Endothelial cell of umbilical vein (primary cell): ENCODE measurements around the gene ZBTB43. TPM values are rescaled to one million over a fixed set of nuclear protein-coding genes. Genes with fewer than 3 reads are reported as not detected.

Source experiments
- BruUV-seq: library from RNA; stranded (reverse); fragments of 400-500 nt; replicated peaks from 2 replicates; lab custom pipeline; 2021; lab: Mats Ljungman, UMichigan
- CTCF ChIA-PET: fragments of 300-600, 350-600 bp; sonication (Branson Sonifier 250); formaldehyde crosslinking; loops from one replicate; lab custom pipeline; 2021; ENCODE audit warnings: antibody characterized with exemption, inconsistent platforms; lab: Charles Lee
- POLR2A ChIA-PET: fragments of 300-600, 350-600 bp; sonication (Branson Sonifier 250); formaldehyde crosslinking; loops from one replicate; lab custom pipeline; 2021; ENCODE audit warnings: antibody characterized with exemption, inconsistent platforms; lab: Charles Lee
- DNase-seq: peaks from one replicate; pipeline ENCODE4 v3.0.0-alpha.2; 2011; ENCODE audit warnings: low read depth, low spot score
- FAIRE-seq: peaks from 2 replicates; lab custom pipeline; 2011; peaks lifted over from hg19 to GRCh38; lab: Jason Lieb, UNC
- H2AFZ ChIP-seq: 2 replicates; pipeline ENCODE4 v1.6.0; 2012; ENCODE audit warnings: low read depth, low read length, control low read depth, inconsistent platforms
- H3K27ac ChIP-seq: 2 replicates; pipeline ENCODE4 v1.5.1; 2011; ENCODE audit warnings: low read depth, mild to moderate bottlenecking, control low read depth, low read length, moderate library complexity; ENCODE audit not compliant: insufficient read depth
- H3K27me3 ChIP-seq, 2 experiments: 2 replicates each; pipeline versions ENCODE4 v1.6.0 to v1.6.1; 2011; ENCODE audit warnings: low read length in 2 of 2, mixed read lengths in 1 of 2; ENCODE audit not compliant: control insufficient read depth in 2 of 2, insufficient read depth in 2 of 2
- H3K36me3 ChIP-seq, 2 experiments: 2 replicates in 1 of 2; 3 replicates in 1 of 2; pipeline ENCODE4 v1.5.1; 2011; ENCODE audit warnings: low read length in 2 of 2, mild to moderate bottlenecking in 1 of 2, moderate library complexity in 1 of 2; ENCODE audit not compliant: control insufficient read depth in 2 of 2, insufficient read depth in 2 of 2; ENCODE audit errors: extremely low read depth in 1 of 2
- H3K4me1 ChIP-seq: 3 replicates; pipeline ENCODE4 v1.5.1; 2011; ENCODE audit warnings: mild to moderate bottlenecking, low read length; ENCODE audit not compliant: control insufficient read depth, insufficient read depth; ENCODE audit errors: extremely low read depth
- H3K4me2 ChIP-seq: 2 replicates; pipeline ENCODE4 v1.6.1; 2011; ENCODE audit warnings: low read length, control low read depth, mixed read lengths; ENCODE audit not compliant: insufficient read depth
- H3K4me3 ChIP-seq, 3 experiments: fragments of 200-600 bp in 1 of 3; sonication (generic), shearing (Covaris generic) in 1 of 3; replicated peaks in 1 of 3; 2 replicates each; pipeline ENCODE4 v1.5.1; 2011 to 2016; ENCODE audit warnings: control low read depth in 3 of 3, low read length in 3 of 3, mild to moderate bottlenecking in 2 of 3, inconsistent platforms in 1 of 3, low read depth in 1 of 3, moderate library complexity in 1 of 3; ENCODE audit not compliant: insufficient read depth in 1 of 3
- H3K79me2 ChIP-seq: 2 replicates; pipeline ENCODE4 v1.6.0; 2012; ENCODE audit warnings: low read length, inconsistent platforms; ENCODE audit not compliant: control insufficient read depth, insufficient read depth
- H3K9ac ChIP-seq: replicated peaks from 2 replicates; pipeline ENCODE3; 2011; ENCODE audit warnings: low read length, control low read depth; ENCODE audit not compliant: insufficient read depth; ENCODE audit errors: extremely low read depth
- H3K9me1 ChIP-seq: replicated peaks from 3 replicates; pipeline ENCODE4 v1.6.0; 2011; ENCODE audit warnings: mild to moderate bottlenecking, low read length; ENCODE audit not compliant: control insufficient read depth, insufficient read depth; ENCODE audit errors: extremely low read depth
- H3K9me3 ChIP-seq: replicated peaks from 2 replicates; pipeline ENCODE4 v1.5.1; 2012; ENCODE audit warnings: low read length, inconsistent platforms; ENCODE audit not compliant: control insufficient read depth, insufficient read depth
- H4K20me1 ChIP-seq: replicated peaks from 2 replicates; pipeline ENCODE3; 2011; ENCODE audit warnings: mild to moderate bottlenecking, low read length; ENCODE audit not compliant: control insufficient read depth, insufficient read depth; ENCODE audit errors: extremely low read depth
- CTCF ChIP-seq, 2 donors: IDR thresholded peaks; 1 replicate in 1 of 2; 2 replicates in 1 of 2; pipeline ENCODE4 v1.5.1; 2011; ENCODE audit warnings: low read length in 2 of 2, mild to moderate bottlenecking in 2 of 2, moderate library complexity in 2 of 2, control low read depth in 1 of 2, inconsistent platforms in 1 of 2, low read depth in 1 of 2; ENCODE audit not compliant: insufficient read depth in 1 of 2; ENCODE audit errors: extremely low read depth in 1 of 2
- EZH2 ChIP-seq: IDR thresholded peaks from 2 replicates; pipeline ENCODE4 v1.6.1; 2012; ENCODE audit warnings: borderline replicate concordance, low read depth, mild to moderate bottlenecking, moderate library complexity, low read length, inconsistent platforms; ENCODE audit not compliant: severe bottlenecking
- FOS ChIP-seq: IDR thresholded peaks from 2 replicates; pipeline ENCODE4 v1.6.1; 2011; ENCODE audit warnings: mild to moderate bottlenecking, low read length, moderate library complexity, borderline replicate concordance; ENCODE audit not compliant: insufficient read depth
- GATA2 ChIP-seq: IDR thresholded peaks from 2 replicates; pipeline ENCODE4 v1.7.0; 2011; ENCODE audit warnings: low read depth, mild to moderate bottlenecking, moderate library complexity, mixed read lengths, low read length; ENCODE audit not compliant: insufficient read length, insufficient read depth
- JUN ChIP-seq: IDR thresholded peaks from 2 replicates; pipeline ENCODE4 v1.6.1; 2011; ENCODE audit warnings: borderline replicate concordance, low read depth; ENCODE audit not compliant: insufficient read length, insufficient read depth
- MAX ChIP-seq: IDR thresholded peaks from 2 replicates; pipeline ENCODE4 v1.6.1; 2011; ENCODE audit not compliant: insufficient read depth, insufficient read length
- MYC ChIP-seq: IDR thresholded peaks from one replicate; pipeline ENCODE4 v1.6.1; 2011; ENCODE audit warnings: mild to moderate bottlenecking, low read depth, low read length
- POLR2A ChIP-seq: IDR thresholded peaks from 2 replicates; pipeline ENCODE4 v1.6.1; 2012; ENCODE audit warnings: low read depth, mild to moderate bottlenecking, control low read depth, low read length
- POLR2AphosphoS5 ChIP-seq: IDR thresholded peaks from 2 replicates; pipeline ENCODE4 v1.6.1; 2012; ENCODE audit warnings: low read depth, mild to moderate bottlenecking, control low read depth, low read length, moderate library complexity; ENCODE audit not compliant: insufficient read depth
- dilution Hi-C: fragments of 300-500 bp; cut with MboI; formaldehyde crosslinking; loops from one replicate; pipeline ENCODE4 v1.15.0; 2019; ENCODE audit warnings: low sequenced_read_pairs; ENCODE audit not compliant: extremely low pct_ligation_motif_present
- intact Hi-C: fragments of 100-400 bp; cut with micrococcal nuclease; formaldehyde crosslinking; loops from one replicate; pipeline ENCODE4 v1.10.0; 2022
- polyA plus RNA-seq, 4 experiments: library from polyadenylated mRNA; depleted of rRNA in 3 of 4; stranded (reverse) in 3 of 4; unstranded in 1 of 4; fragments of >200 nt; gene quantifications; 2 replicates each; pipeline versions ENCODE4 v1.2.1 to v1.2.3, GENCODE V29; 2011 to 2012; ENCODE audit warnings: missing spikeins in 1 of 4
- total RNA-seq: library from RNA; stranded (reverse); gene quantifications from 2 replicates; pipeline ENCODE4 v1.2.3, GENCODE V29; 2021

ZBTB43 gene
- total and polyA plus RNA-seq, 2 donors (not counting 3 experiments of a cell fraction or from before 2014, with no cell fraction given): 3.2 to 9.0 TPM

DNA sequence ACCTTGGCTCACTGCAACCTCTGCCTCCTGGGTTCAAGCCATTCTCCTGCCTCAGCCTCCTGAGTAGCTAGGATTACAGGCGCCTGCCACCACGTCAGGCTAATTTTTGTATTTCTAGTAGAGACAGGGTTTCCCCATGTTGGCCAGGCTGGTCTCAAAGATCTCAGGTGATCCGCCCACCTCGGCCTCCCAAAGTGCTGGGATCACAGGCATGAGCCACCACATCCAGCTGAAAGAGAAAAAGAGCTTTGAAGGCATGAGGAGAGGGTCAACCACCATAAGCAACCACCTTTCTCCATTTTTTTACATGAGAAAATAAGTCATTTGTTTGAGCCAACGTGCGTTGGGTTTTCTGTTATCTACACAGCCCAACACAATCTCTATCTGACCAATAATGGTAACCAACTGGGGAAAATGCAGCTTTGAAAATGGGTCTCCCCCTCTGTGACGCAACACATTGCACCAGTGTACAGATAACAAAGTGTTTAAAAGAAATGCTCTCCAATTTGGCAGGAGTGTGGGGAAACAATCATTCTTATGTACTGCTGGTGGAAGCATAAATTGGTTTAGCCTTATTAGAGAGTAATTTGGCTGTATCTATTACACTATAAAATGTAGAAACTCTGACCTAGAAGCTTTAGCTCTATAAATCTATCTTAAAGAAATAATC, 45.8 kb upstream of the ZBTB43 start:
- no peak for TF ChIP-seq POLR2A
- TF ChIP-seq CTCF (IDR thresholded peaks at IDR 0.05; ENCODE audit: extremely low read depth in 1 of 2, insufficient read depth in 1 of 2, low read depth in 1 of 2, low read length in 2 of 2): no peak
- no peaks in the 10 kb centered on the region for H3K36me3 ChIP-seq
- no peaks in the 10 kb centered on the region for H3K4me1 ChIP-seq
- intact Hi-C loops (no loop called here), dilution Hi-C loops (no loop called here)
- POLR2A ChIA-PET: no interaction called here
- no peak overlapping the region for H3K9ac ChIP-seq
- no peak overlapping the region for H3K27ac ChIP-seq
- no peak overlapping the region for H3K4me2 ChIP-seq
- FAIRE-seq: no peak
- no peaks in the 10 kb centered on the region for H3K27me3 ChIP-seq
- no peak overlapping the region for H3K4me3 ChIP-seq
- BruUV-seq: no TSS peak
- H2AFZ ChIP-seq: no peak overlapping the region
- H3K79me2 ChIP-seq: no peaks in the 10 kb centered on the region
- no peaks in the 10 kb centered on the region for H4K20me1 ChIP-seq
- no peaks in the 10 kb centered on the region for H3K9me1 ChIP-seq
- CTCF ChIA-PET: no interaction called here
- DNase-seq: no peak
- no peaks in the 10 kb centered on the region for H3K9me3 ChIP-seq

DNA sequence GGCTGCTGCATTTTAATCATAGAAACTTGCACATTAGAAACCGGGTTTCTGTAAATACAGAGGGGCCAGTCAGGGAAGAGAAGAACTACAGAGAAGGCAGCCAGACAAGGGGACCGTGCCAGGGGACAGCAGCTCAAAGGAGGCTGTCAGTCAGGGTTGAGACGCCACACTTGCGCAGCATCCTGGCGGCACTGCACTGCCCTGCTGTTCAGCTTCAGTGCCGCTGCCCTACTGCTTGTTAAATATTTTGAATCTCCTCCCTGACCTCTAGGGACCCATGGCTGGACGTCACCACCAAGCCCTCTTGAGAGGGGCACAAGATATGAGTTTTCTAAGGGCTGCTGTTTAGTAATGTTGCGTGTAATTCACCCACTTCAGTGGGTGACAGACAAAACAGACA, 43.6 kb upstream of the ZBTB43 start:
- no peak overlapping the region for H3K4me2 ChIP-seq
- TF ChIP-seq JUN (no peak), MYC (no peak), POLR2A (no peak), MAX (no peak), POLR2AphosphoS5 (no peak), FOS (no peak), GATA2 (no peak), EZH2 (no peak)
- H3K27ac ChIP-seq: no peak overlapping the region
- no peaks in the 10 kb centered on the region for H4K20me1 ChIP-seq
- H3K4me3 ChIP-seq: no peak overlapping the region
- no peaks in the 10 kb centered on the region for H3K9me1 ChIP-seq
- DNase-seq (no peak), FAIRE-seq (no peak)
- H3K27me3 ChIP-seq: no peaks in the 10 kb centered on the region
- intact Hi-C loops: no loop called here
- ChIA-PET POLR2A (no interaction called here), CTCF (interaction anchor here (1.5 kb wide), 1 partner anchor 56 kb away, joined by 9 read pairs; no protein-coding TSS in a partner anchor)
- H3K9ac ChIP-seq: no peak overlapping the region
- BruUV-seq: no TSS peak
- H2AFZ ChIP-seq: no peak overlapping the region
- no peaks in the 10 kb centered on the region for H3K9me3 ChIP-seq
- dilution Hi-C loops: no loop called here
- no peaks in the 10 kb centered on the region for H3K79me2 ChIP-seq
- H3K4me1 ChIP-seq: no peaks in the 10 kb centered on the region
- no peaks in the 10 kb centered on the region for H3K36me3 ChIP-seq
